Measurements from ENCODE around the gene COL5A2. TPM values are rescaled to one million over a fixed set of nuclear protein-coding genes. Genes with fewer than 3 reads are reported as not detected.

Gene COL5A2
- total and polyA plus RNA-seq, 8 donors = 11.9 to 468 (median 48.1) TPM

- Histone ChIP-seq H3K27me3 (no peaks in the 10 kb centered on the region), H3K27ac (no peak overlapping the region), H3K4me1 (peaks cover 0 to 26% (median 10%) of the 10 kb centered on the region in 4 donors), H3K4me3 (no peak overlapping the region), H3K9me3 (no peaks in the 10 kb centered on the region), H3K36me3 (no peaks in the 10 kb centered on the region)
- WGBS, 5 donors = 80 to 93% (median 92%) methylated on average over 1 of the region's 1 CpG
- DNase-seq = no peak
- no peak for TF ChIP-seq POLR2A (IDR thresholded peaks at IDR 0.05)
- TF ChIP-seq POLR2AphosphoS5 (IDR thresholded peaks at IDR 0.05) = no peak
- no peak for TF ChIP-seq EP300 (IDR thresholded peaks at IDR 0.05)
- TF ChIP-seq, protein P1, sequence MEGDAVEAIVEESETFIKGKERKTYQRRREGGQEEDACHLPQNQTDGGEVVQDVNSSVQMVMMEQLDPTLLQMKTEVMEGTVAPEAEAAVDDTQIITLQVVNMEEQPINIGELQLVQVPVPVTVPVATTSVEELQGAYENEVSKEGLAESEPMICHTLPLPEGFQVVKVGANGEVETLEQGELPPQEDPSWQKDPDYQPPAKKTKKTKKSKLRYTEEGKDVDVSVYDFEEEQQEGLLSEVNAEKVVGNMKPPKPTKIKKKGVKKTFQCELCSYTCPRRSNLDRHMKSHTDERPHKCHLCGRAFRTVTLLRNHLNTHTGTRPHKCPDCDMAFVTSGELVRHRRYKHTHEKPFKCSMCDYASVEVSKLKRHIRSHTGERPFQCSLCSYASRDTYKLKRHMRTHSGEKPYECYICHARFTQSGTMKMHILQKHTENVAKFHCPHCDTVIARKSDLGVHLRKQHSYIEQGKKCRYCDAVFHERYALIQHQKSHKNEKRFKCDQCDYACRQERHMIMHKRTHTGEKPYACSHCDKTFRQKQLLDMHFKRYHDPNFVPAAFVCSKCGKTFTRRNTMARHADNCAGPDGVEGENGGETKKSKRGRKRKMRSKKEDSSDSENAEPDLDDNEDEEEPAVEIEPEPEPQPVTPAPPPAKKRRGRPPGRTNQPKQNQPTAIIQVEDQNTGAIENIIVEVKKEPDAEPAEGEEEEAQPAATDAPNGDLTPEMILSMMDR (IDR thresholded peaks at IDR 0.05) = no peak
- intact Hi-C loops (cut with DNase I; ENCODE audit: low total_unique reads) = loop anchor here (10.0 kb wide), 1 partner anchor 119 kb away; no protein-coding TSS in a partner anchor
Measured at GRCh38 chr2:189155795-189156194, 23.8 kb downstream of the COL5A2 start.

- H3K9me3 ChIP-seq = no peaks in the 10 kb centered on the region
- no peaks in the 10 kb centered on the region for H3K27me3 ChIP-seq
- TF ChIP-seq EP300 (IDR thresholded peaks at IDR 0.05) = no peak
- TF ChIP-seq POLR2AphosphoS5 (IDR thresholded peaks at IDR 0.05) = no peak
- no peak for TF ChIP-seq POLR2A (IDR thresholded peaks at IDR 0.05)
- intact Hi-C loops (cut with DNase I; ENCODE audit: low total_unique reads) = loop anchor here (10.0 kb wide), 1 partner anchor 121 kb away; no protein-coding TSS in a partner anchor
- WGBS, 5 donors = 51 to 72% (median 71%) methylated on average over 2 of the region's 2 CpGs
- peak in 1 of 2 donors; percentile 75 for DNase-seq
- H3K4me1 ChIP-seq = peaks cover 0 to 28% (median 10%) of the 10 kb centered on the region in 4 donors
- no peak overlapping the region for H3K4me3 ChIP-seq
- no peaks in the 10 kb centered on the region for H3K36me3 ChIP-seq
- no peak overlapping the region for H3K27ac ChIP-seq
Measured at GRCh38 chr2:189153619-189154018, 25.9 kb downstream of the COL5A2 start.

- no peaks in the 10 kb centered on the region for H3K9me3 ChIP-seq
- H3K4me1 ChIP-seq = peaks cover 0 to 28% (median 10%) of the 10 kb centered on the region in 4 donors
- no peaks in the 10 kb centered on the region for H3K36me3 ChIP-seq
- 58 to 78% (median 70%) methylated on average over 3 of the region's 3 CpGs for whole genome bisulfite sequencing, 5 donors
- DNase-seq = no peak
- H3K27me3 ChIP-seq = no peaks in the 10 kb centered on the region
- no peak overlapping the region for H3K4me3 ChIP-seq
- TF ChIP-seq POLR2AphosphoS5 (IDR thresholded peaks at IDR 0.05) = no peak
- TF ChIP-seq, protein P1 (IDR thresholded peaks at IDR 0.05) = no peak
- no peak for TF ChIP-seq POLR2A (IDR thresholded peaks at IDR 0.05)
- no peak for TF ChIP-seq EP300 (IDR thresholded peaks at IDR 0.05)
- no peak overlapping the region for H3K27ac ChIP-seq
- intact Hi-C loops (cut with DNase I; ENCODE audit: low total_unique reads) = loop anchor here (10.0 kb wide), 1 partner anchor 122 kb away; no protein-coding TSS in a partner anchor
Measured at GRCh38 chr2:189152483-189152882, 27.1 kb downstream of the COL5A2 start.

DNA sequence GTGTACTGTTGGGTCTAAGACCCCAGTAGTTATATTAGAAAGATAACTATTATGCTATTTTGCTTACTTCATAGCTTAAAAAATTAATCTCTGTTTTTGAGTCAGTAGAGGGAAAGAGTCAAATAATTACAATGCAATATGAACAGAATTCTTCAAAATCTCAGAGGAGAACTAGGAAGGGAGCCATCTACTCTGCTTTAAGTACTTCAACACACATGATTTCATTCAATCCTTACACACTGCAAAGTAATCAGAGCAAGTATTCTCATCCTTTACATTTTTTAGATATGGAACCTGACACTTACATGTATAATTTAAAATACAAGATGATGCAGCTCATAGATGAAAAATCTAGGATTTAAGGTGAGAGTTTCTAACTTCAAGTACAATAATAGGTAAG is 27.7 kb downstream of the COL5A2 start:
- DNase-seq = no peak
- Histone ChIP-seq H3K9me3 (no peaks in the 10 kb centered on the region), H3K4me3 (no peak overlapping the region), H3K27ac (no peak overlapping the region), H3K36me3 (no peaks in the 10 kb centered on the region), H3K4me1 (peaks cover 0 to 28% (median 10%) of the 10 kb centered on the region in 4 donors), H3K27me3 (no peaks in the 10 kb centered on the region)
- intact Hi-C loops (cut with DNase I; ENCODE audit: low total_unique reads) = loop anchor here (10.0 kb wide), 1 partner anchor 123 kb away; no protein-coding TSS in a partner anchor
- TF ChIP-seq, protein P1 (IDR thresholded peaks at IDR 0.05) = no peak
- TF ChIP-seq EP300 (IDR thresholded peaks at IDR 0.05) (no peak), POLR2AphosphoS5 (IDR thresholded peaks at IDR 0.05) (no peak), POLR2A (IDR thresholded peaks at IDR 0.05) (no peak)

DNA sequence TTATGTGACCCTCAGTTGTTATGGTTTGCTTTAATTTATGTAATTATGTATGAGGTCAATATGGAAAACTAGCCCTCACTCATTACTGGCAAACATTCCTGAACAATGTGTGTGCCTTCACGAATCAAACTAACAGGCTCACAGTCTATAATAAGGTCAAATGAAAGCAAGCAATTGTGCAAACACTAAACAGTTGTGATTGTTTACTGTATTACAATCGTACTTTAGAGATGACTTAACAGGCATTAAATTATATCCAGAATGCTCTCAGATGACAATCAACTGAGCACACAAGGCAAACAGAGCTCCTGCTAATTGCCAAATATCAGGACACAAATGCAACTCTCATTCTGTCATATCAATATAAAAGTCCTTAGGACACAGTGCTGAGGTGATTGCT is 29.5 kb downstream of the COL5A2 start:
- H3K27me3 ChIP-seq = no peaks in the 10 kb centered on the region
- intact Hi-C loops (cut with DNase I; ENCODE audit: low total_unique reads) = loop anchor here (10.0 kb wide), 1 partner anchor 125 kb away; no protein-coding TSS in a partner anchor
- peaks cover 0 to 28% (median 10%) of the 10 kb centered on the region in 4 donors for H3K4me1 ChIP-seq
- no peaks in the 10 kb centered on the region for H3K36me3 ChIP-seq
- H3K4me3 ChIP-seq = no peak overlapping the region
- DNase-seq = peak in 1 of 2 donors; percentile 38
- peak overlapping the region in 1 of 5 donors; percentile 31 for H3K27ac ChIP-seq
- H3K9me3 ChIP-seq = no peaks in the 10 kb centered on the region
- WGBS, 5 donors = 3 to 15% (median 7%) methylated on average over 2 of the region's 2 CpGs
- TF ChIP-seq, protein P1 (IDR thresholded peaks at IDR 0.05) = no peak
- TF ChIP-seq EP300 (IDR thresholded peaks at IDR 0.05) (no peak), POLR2A (IDR thresholded peaks at IDR 0.05) (no peak), POLR2AphosphoS5 (IDR thresholded peaks at IDR 0.05) (peak in 2 of 3 donors; percentile 7 to 68)

Measured in stomach (tissue), 9 donors.